CD14-positive monocyte (primary cell): ENCODE data around the gene SLC25A13. TPM values are rescaled to one million over a fixed set of nuclear protein-coding genes. Genes with fewer than 3 reads are reported as not detected.

Source experiments
- DNase-seq, 3 donors: peaks; one replicate each; pipeline ENCODE4 v3.0.0-alpha.2; 2011 to 2022
- H2AFZ ChIP-seq: 2 replicates; pipeline ENCODE4 v1.6.0; 2012; ENCODE audit warnings: mild to moderate bottlenecking, low read depth, low read length, inconsistent platforms; ENCODE audit not compliant: insufficient read depth, poor library complexity, severe bottlenecking
- H3K27ac ChIP-seq, 2 donors: 1 replicate in 1 of 2; 2 replicates in 1 of 2; pipeline ENCODE4 v1.5.1; 2012 to 2013; ENCODE audit warnings: low read length in 2 of 2, control low read depth in 1 of 2, inconsistent platforms in 1 of 2, low read depth in 1 of 2, mild to moderate bottlenecking in 1 of 2
- H3K27me3 ChIP-seq, 2 donors: one replicate each; pipeline versions ENCODE4 v1.6.0 to v1.6.1; 2011 to 2013; ENCODE audit warnings: low read length in 2 of 2; ENCODE audit not compliant: control insufficient read depth in 2 of 2, insufficient read depth in 2 of 2
- H3K36me3 ChIP-seq, 2 donors: replicated peaks in 1 of 2; 1 replicate in 1 of 2; 2 replicates in 1 of 2; pipeline versions ENCODE4 v1.5.1 to v1.6.1; 2012 to 2013; ENCODE audit warnings: low read length in 2 of 2, control low read depth in 1 of 2, inconsistent platforms in 1 of 2, mild to moderate bottlenecking in 1 of 2; ENCODE audit not compliant: insufficient read depth in 2 of 2, control insufficient read depth in 1 of 2
- H3K4me1 ChIP-seq, 2 donors: 1 replicate in 1 of 2; 2 replicates in 1 of 2; pipeline versions ENCODE4 v1.5.1 to v1.6.1; 2012 to 2013; ENCODE audit warnings: low read length in 2 of 2, control low read depth in 1 of 2, inconsistent platforms in 1 of 2, mild to moderate bottlenecking in 1 of 2, moderate library complexity in 1 of 2; ENCODE audit not compliant: insufficient read depth in 2 of 2, control insufficient read depth in 1 of 2
- H3K4me2 ChIP-seq: replicated peaks from 2 replicates; pipeline ENCODE3; 2012; ENCODE audit warnings: low read length, moderate library complexity, mild to moderate bottlenecking; ENCODE audit not compliant: poor library complexity, severe bottlenecking; ENCODE audit errors: extremely low read depth
- H3K4me3 ChIP-seq, 3 experiments: fragments of 200-600 bp in 1 of 3; sonication (generic) in 1 of 3; replicated peaks in 1 of 3; 1 replicate in 2 of 3; 2 replicates in 1 of 3; pipeline ENCODE4 v1.5.1; 2011 to 2013; ENCODE audit warnings: low read length in 3 of 3, mild to moderate bottlenecking in 3 of 3, control low read depth in 2 of 3, low read depth in 2 of 3, inconsistent platforms in 1 of 3, moderate library complexity in 1 of 3
- H3K79me2 ChIP-seq: 2 replicates; pipeline ENCODE4 v1.6.0; 2012; ENCODE audit warnings: mild to moderate bottlenecking, control low read depth, inconsistent platforms, low read length, moderate library complexity; ENCODE audit not compliant: insufficient read depth
- H3K9ac ChIP-seq: 2 replicates; pipeline ENCODE4 v1.6.0; 2017; ENCODE audit warnings: low read length, mild to moderate bottlenecking; ENCODE audit not compliant: insufficient read depth, poor library complexity, severe bottlenecking
- H3K9me3 ChIP-seq, 2 donors: replicated peaks in 1 of 2; 1 replicate in 1 of 2; 2 replicates in 1 of 2; pipeline versions ENCODE4 v1.5.1 to v1.6.1; 2012 to 2013; ENCODE audit warnings: low read length in 2 of 2, control low read depth in 1 of 2; ENCODE audit not compliant: control insufficient read depth in 1 of 2, insufficient read depth in 1 of 2
- H4K20me1 ChIP-seq: 2 replicates; pipeline ENCODE4 v1.6.0; 2012; ENCODE audit warnings: mild to moderate bottlenecking, low read length, control low read depth, moderate library complexity; ENCODE audit not compliant: insufficient read depth
- H3K27ac Mint-ChIP-seq, 7 donors: one replicate each; pipeline ENCODE4 v1.8.0; 2020; ENCODE audit warnings: mild to moderate bottlenecking in 7 of 7, mixed read lengths in 7 of 7, moderate library complexity in 6 of 7, inconsistent platforms in 2 of 7
- H3K27me3 Mint-ChIP-seq, 3 donors: one replicate each; pipeline ENCODE4 v1.8.0; 2021 to 2022; ENCODE audit warnings: low read depth in 3 of 3, mild to moderate bottlenecking in 3 of 3, mixed read lengths in 3 of 3, moderate library complexity in 3 of 3, inconsistent platforms in 1 of 3
- H3K36me3 Mint-ChIP-seq, 2 donors: one replicate each; pipeline ENCODE4 v1.8.0; 2020; ENCODE audit warnings: mixed read lengths in 2 of 2, inconsistent platforms in 1 of 2, mild to moderate bottlenecking in 1 of 2
- H3K4me1 Mint-ChIP-seq: one replicate; pipeline ENCODE4 v1.8.0; 2020; ENCODE audit warnings: mild to moderate bottlenecking, mixed read lengths
- H3K4me3 Mint-ChIP-seq, 2 donors: one replicate each; pipeline ENCODE4 v1.8.0; 2020; ENCODE audit warnings: mild to moderate bottlenecking in 2 of 2, mixed read lengths in 2 of 2, moderate library complexity in 1 of 2
- H3K9me3 Mint-ChIP-seq, 7 donors: one replicate each; pipeline ENCODE4 v1.8.0; 2020 to 2022; ENCODE audit warnings: mixed read lengths in 7 of 7, mild to moderate bottlenecking in 6 of 7, moderate library complexity in 6 of 7, inconsistent platforms in 2 of 7
- CTCF ChIP-seq: fragments of 200-600 bp; IDR thresholded peaks from one replicate; pipeline ENCODE4 v1.8.0; 2022; ENCODE audit warnings: antibody characterized with exemption, mild to moderate bottlenecking
- WGBS: methylation state at CpG from one replicate; pipeline ENCODE4 v1.1.5; 2013; ENCODE audit warnings: missing lambda C conversion rate; ENCODE audit not compliant: insufficient coverage; 5-methylcytosine and 5-hydroxymethylcytosine counted together
- intact Hi-C, 2 donors: fragments of 100-400 bp; cut with micrococcal nuclease; formaldehyde crosslinking; loops; one replicate each; pipeline versions ENCODE4 v1.15.0 to v1.15.1; 2023
- polyA plus RNA-seq, 3 donors: library from polyadenylated mRNA; depleted of rRNA in 1 of 3; unstranded in 2 of 3; stranded (reverse) in 1 of 3; fragments of 300-500 nt in 2 of 3; fragments of >200 nt in 1 of 3; fragmentation: Illumina TruSeq in 2 of 3; gene quantifications; 1 replicate in 2 of 3; 2 replicates in 1 of 3; pipeline ENCODE4 v1.2.3, GENCODE V29; 2012 to 2021

Gene SLC25A13
- polyA plus RNA-seq, 3 donors: 12.7 to 15.7 (median 14.4) TPM

DNA sequence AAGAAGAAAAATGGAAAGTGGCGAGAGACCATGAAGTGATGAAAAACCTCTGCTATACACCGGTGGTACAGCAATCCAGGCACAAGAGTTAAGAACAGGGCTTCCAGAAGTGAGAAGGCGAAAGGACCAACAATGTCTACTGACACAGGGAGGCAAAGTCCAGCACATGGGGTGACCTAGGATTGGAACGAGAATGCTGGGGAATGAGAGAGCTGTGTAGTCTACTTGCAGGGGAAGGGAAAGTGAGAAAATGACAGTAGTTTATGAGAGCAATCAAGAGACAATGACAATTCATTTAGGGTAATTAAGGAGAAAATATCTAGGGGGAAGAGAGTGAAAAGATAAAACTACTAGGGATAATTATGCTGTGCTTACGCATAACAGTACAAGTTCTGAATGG is 169.2 kb downstream of the SLC25A13 start:
- H3K79me2 ChIP-seq: no peaks in the 10 kb centered on the region
- Mint-ChIP-seq H3K4me3 (no peak overlapping the region), H3K27ac (no peak overlapping the region), H3K36me3 (peaks cover 47 to 51% of the 10 kb centered on the region in 2 donors), H3K27me3 (peaks cover 0 to 2% (median 0%) of the 10 kb centered on the region in 3 donors), H3K4me1 (no peaks in the 10 kb centered on the region), H3K9me3 (peaks cover 0 to 2% (median 0%) of the 10 kb centered on the region in 7 donors)
- no peaks in the 10 kb centered on the region for H3K4me1 ChIP-seq
- no peaks in the 10 kb centered on the region for H3K9me3 ChIP-seq
- H3K4me3 ChIP-seq: no peak overlapping the region
- H3K27me3 ChIP-seq: no peaks in the 10 kb centered on the region
- H3K9ac ChIP-seq: no peak overlapping the region
- no peak overlapping the region for H2AFZ ChIP-seq
- peaks cover 8 to 44% of the 10 kb centered on the region in 2 donors for H3K36me3 ChIP-seq
- WGBS: 95% methylated on average over 4 of the region's 5 CpGs
- intact Hi-C loops: no loop called here
- no peak overlapping the region for H3K27ac ChIP-seq
- no peak for TF ChIP-seq CTCF
- no peak for DNase-seq
- H3K4me2 ChIP-seq: no peak overlapping the region
- H4K20me1 ChIP-seq: no peaks in the 10 kb centered on the region

GRCh38 chr7:96151889-96152288 is 170.0 kb downstream of the SLC25A13 start:
- no peak overlapping the region for H3K9ac ChIP-seq
- DNase-seq: no peak
- H2AFZ ChIP-seq: no peak overlapping the region
- WGBS: 100% methylated on average over 1 of the region's 3 CpGs
- H3K36me3 ChIP-seq: peaks cover 8 to 41% of the 10 kb centered on the region in 2 donors
- H3K9me3 ChIP-seq: no peaks in the 10 kb centered on the region
- H4K20me1 ChIP-seq: no peaks in the 10 kb centered on the region
- no peak overlapping the region for H3K4me3 ChIP-seq
- Mint-ChIP-seq H3K27me3 (peaks cover 0 to 2% (median 0%) of the 10 kb centered on the region in 3 donors), H3K9me3 (peaks cover 0 to 2% (median 0%) of the 10 kb centered on the region in 7 donors), H3K4me3 (no peak overlapping the region), H3K4me1 (no peaks in the 10 kb centered on the region), H3K27ac (no peak overlapping the region), H3K36me3 (peaks cover 41 to 43% of the 10 kb centered on the region in 2 donors)
- no peak for TF ChIP-seq CTCF
- no peaks in the 10 kb centered on the region for H3K79me2 ChIP-seq
- no peaks in the 10 kb centered on the region for H3K27me3 ChIP-seq
- H3K4me2 ChIP-seq: no peak overlapping the region
- H3K27ac ChIP-seq: no peak overlapping the region
- intact Hi-C loops: no loop called here
- no peaks in the 10 kb centered on the region for H3K4me1 ChIP-seq
